RWPE2 (cell line): ENCODE results near the gene ARFIP1.

Source experiments
- ATAC-seq: fragments of 200-7000 bp; cut with Tn5 transposase; 3 replicates; pipeline ENCODE4 v1.9.1; 2021; ENCODE audit warnings: low read depth
- DNase-seq: peaks from one replicate; pipeline ENCODE4 v3.0.0-alpha.2; 2020; ENCODE audit warnings: low spot score
- H3K27ac ChIP-seq: fragments of 450-650 bp; 2 replicates; pipeline ENCODE4 v1.5.1; 2017; ENCODE audit warnings: mild to moderate bottlenecking; ENCODE audit not compliant: poor library complexity, severe bottlenecking
- H3K27me3 ChIP-seq: fragments of 250-450 bp; sonication (Bioruptor Pico); 2 replicates; pipeline ENCODE4 v1.5.1; 2021; ENCODE audit warnings: mild to moderate bottlenecking, moderate library complexity; ENCODE audit not compliant: insufficient read depth, poor library complexity, severe bottlenecking
- H3K36me3 ChIP-seq: fragments of 250-450 bp; sonication (Bioruptor Pico); 2 replicates; pipeline ENCODE4 v1.5.1; 2020; ENCODE audit warnings: low read depth, mild to moderate bottlenecking, moderate library complexity
- H3K4me1 ChIP-seq: fragments of 250-450 bp; sonication (Bioruptor Pico); 2 replicates; pipeline ENCODE4 v1.5.1; 2021; ENCODE audit warnings: mild to moderate bottlenecking, moderate library complexity; ENCODE audit not compliant: insufficient read depth, poor library complexity, severe bottlenecking
- H3K4me3 ChIP-seq: fragments of 250-450 bp; sonication (Bioruptor Pico); 2 replicates; pipeline ENCODE4 v1.5.1; 2021; ENCODE audit warnings: mild to moderate bottlenecking, moderate library complexity; ENCODE audit not compliant: severe bottlenecking
- H3K9me3 ChIP-seq: fragments of 250-450 bp; sonication (Bioruptor Pico); 2 replicates; pipeline ENCODE4 v1.5.1; 2021; ENCODE audit warnings: mild to moderate bottlenecking, moderate library complexity; ENCODE audit not compliant: severe bottlenecking
- TF ChIP-seq, protein P1 (sequence below): fragments of 450-650 bp; IDR thresholded peaks from one replicate; pipeline ENCODE4 v1.5.1; 2017; ENCODE audit warnings: mild to moderate bottlenecking, moderate library complexity; ENCODE audit not compliant: poor library complexity, severe bottlenecking

The ARFIP1 gene

DNA sequence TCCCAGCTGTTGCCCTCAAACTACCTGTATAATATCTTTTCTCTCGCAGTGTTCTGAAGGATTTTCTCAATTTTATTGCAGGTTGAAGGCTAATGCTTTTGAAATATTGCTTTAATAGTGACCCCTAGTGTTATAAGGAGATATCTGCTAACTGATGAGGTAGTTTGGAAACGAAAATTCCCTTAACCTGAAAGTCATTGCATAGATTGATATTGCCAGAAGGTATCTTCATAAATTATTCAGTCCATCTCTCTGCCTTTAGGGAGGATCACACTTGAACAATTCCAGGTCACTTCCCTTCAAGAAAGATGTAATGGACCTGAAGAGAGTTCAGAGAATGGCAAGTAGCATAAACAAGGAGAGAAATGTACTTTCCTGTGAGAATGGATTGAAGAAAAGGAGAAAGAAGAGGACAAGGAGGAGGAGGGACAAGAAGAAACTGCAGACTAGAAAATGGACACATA, 44.3 kb upstream of the ARFIP1 start:
- Histone ChIP-seq H3K27ac (no peak overlapping the region), H3K36me3 (no peaks in the 10 kb centered on the region), H3K4me3 (no peak overlapping the region), H3K27me3 (no peaks in the 10 kb centered on the region), H3K9me3 (no peaks in the 10 kb centered on the region), H3K4me1 (no peaks in the 10 kb centered on the region)
- no peak for DNase-seq
- TF ChIP-seq, protein P1, sequence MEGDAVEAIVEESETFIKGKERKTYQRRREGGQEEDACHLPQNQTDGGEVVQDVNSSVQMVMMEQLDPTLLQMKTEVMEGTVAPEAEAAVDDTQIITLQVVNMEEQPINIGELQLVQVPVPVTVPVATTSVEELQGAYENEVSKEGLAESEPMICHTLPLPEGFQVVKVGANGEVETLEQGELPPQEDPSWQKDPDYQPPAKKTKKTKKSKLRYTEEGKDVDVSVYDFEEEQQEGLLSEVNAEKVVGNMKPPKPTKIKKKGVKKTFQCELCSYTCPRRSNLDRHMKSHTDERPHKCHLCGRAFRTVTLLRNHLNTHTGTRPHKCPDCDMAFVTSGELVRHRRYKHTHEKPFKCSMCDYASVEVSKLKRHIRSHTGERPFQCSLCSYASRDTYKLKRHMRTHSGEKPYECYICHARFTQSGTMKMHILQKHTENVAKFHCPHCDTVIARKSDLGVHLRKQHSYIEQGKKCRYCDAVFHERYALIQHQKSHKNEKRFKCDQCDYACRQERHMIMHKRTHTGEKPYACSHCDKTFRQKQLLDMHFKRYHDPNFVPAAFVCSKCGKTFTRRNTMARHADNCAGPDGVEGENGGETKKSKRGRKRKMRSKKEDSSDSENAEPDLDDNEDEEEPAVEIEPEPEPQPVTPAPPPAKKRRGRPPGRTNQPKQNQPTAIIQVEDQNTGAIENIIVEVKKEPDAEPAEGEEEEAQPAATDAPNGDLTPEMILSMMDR: peak; percentile 85
- ATAC-seq: peak; percentile 49; the same call in 1 of the 3 replicates

DNA sequence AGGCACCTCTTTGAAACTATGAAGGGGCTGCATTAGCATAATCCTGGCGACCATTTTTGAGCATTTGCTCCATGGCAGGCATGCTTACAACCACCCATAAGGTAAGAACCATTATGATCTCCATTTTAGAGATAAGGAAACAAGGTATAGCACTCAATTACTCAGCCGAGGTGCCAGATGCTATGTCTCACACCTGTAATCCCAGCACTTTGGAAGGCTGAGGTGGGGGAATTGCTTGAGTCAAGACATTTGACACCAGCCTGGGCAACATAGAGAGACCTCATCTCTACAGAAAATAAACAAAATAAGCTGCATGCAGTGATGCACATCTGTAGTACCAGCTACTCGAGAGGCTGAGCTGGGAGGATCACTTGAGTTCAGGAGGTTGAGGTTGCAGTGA, 43.8 kb upstream of the ARFIP1 start:
- TF ChIP-seq, protein P1: no peak

DNA sequence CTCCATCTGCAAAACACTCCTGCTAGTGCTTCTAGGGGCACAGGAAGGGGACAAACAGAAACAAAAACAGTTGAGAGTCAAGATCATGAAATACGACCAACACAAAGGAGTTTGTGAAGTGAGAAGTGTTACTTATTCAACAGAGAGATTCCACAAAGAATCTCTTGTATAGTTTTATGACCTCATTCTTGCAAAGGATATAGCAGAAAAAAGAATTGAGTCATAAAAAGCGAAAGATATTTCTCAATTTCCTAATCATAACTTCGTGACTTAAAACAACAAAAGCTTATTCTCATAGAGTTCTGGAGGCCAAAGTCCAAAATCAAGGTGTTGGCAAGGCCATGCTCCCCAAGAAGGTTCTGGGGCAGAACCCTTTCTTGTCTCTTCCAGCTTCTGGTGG, 40.9 kb upstream of the ARFIP1 start:
- Histone ChIP-seq H3K27me3 (no peaks in the 10 kb centered on the region), H3K9me3 (no peaks in the 10 kb centered on the region), H3K4me1 (no peaks in the 10 kb centered on the region), H3K27ac (no peak overlapping the region), H3K4me3 (no peak overlapping the region), H3K36me3 (no peaks in the 10 kb centered on the region)
- ATAC-seq (no peak), DNase-seq (no peak)
- TF ChIP-seq, protein P1: no peak

More for the DNA sequence above, 43.8 kb upstream of the ARFIP1 start:
- Histone ChIP-seq H3K4me3 (no peak overlapping the region), H3K36me3 (no peaks in the 10 kb centered on the region), H3K4me1 (no peaks in the 10 kb centered on the region), H3K27me3 (no peaks in the 10 kb centered on the region), H3K9me3 (no peaks in the 10 kb centered on the region), H3K27ac (no peak overlapping the region)
- DNase-seq (no peak), ATAC-seq (no peak)

DNA sequence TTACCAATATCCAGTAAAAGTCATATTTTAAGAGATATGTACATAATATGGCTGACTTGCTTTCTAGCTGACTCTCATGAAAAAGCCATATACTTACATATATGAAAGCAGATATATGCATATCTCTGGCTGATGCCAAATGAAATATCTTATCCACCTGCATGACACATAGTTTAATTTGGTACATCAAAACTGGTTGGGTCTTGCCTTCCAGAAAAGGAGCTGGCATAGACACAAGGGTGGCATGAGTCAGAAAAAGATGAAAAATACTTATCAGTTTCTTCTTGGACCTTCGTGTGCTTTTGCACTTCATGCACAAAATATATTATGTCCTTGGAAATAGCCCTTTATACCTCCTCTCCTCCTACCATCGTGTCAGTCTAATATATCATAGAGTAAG, 32.3 kb upstream of the ARFIP1 start:
- Histone ChIP-seq H3K36me3 (no peaks in the 10 kb centered on the region), H3K4me3 (no peak overlapping the region), H3K9me3 (no peaks in the 10 kb centered on the region), H3K4me1 (no peaks in the 10 kb centered on the region), H3K27me3 (no peaks in the 10 kb centered on the region), H3K27ac (no peak overlapping the region)
- ATAC-seq: peak; percentile 48; the same call in 2 of the 3 replicates
- no peak for DNase-seq
- TF ChIP-seq, protein P1: no peak

DNA sequence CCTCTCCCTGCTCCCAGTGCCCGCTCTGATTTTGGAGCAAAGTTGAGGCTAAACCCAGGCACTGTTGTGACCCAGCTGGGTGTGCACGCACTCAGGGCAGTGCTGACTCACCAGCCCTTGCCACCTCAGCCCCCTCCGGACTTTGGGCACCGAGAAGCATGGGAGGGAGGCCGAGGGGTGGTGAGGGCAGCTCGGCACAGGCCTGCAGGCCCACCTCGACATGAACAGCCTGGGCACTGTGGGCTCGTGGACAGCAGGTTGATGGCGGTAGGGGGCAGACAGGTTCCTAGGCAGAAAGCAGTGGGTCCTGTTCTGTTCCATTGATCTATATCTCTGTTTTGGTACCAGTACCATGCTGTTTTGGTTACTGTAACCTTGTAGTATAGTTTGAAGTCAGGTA, 31.1 kb upstream of the ARFIP1 start:
- Histone ChIP-seq H3K36me3 (no peaks in the 10 kb centered on the region), H3K4me3 (no peak overlapping the region), H3K9me3 (no peaks in the 10 kb centered on the region), H3K27me3 (no peaks in the 10 kb centered on the region), H3K27ac (no peak overlapping the region), H3K4me1 (no peaks in the 10 kb centered on the region)
- ATAC-seq (no peak), DNase-seq (no peak)
- TF ChIP-seq, protein P1: no peak
